GM21619 (cell line): ENCODE data around the gene TGFBR2.

Experiments used
- ATAC-seq: cut with Tn5 transposase; IDR thresholded peaks from one replicate; pipeline ENCODE4 v1.9.1; 2021; ENCODE audit not compliant: unreplicated experiment

TGFBR2 gene

GRCh38 chr3:30634761-30635735 is 28.6 kb downstream of the TGFBR2 start:
- ATAC-seq: no peak

- no peak for ATAC-seq
These were observed 31.2 kb downstream of the TGFBR2 start for GRCh38 chr3:30637310-30638219.

- no peak for ATAC-seq
These were observed 32.4 kb downstream of the TGFBR2 start for GRCh38 chr3:30638685-30639412.

- ATAC-seq: peak; percentile 71
These were observed 33.5 kb downstream of the TGFBR2 start for GRCh38 chr3:30639937-30640336.

GRCh38 chr3:30640851-30641250 is 34.5 kb downstream of the TGFBR2 start:
- no peak for ATAC-seq

GRCh38 chr3:30641416-30642251 is 35.2 kb downstream of the TGFBR2 start:
- no peak for ATAC-seq

GRCh38 chr3:30642849-30643361 is 36.5 kb downstream of the TGFBR2 start:
- peak; percentile 16 for ATAC-seq

GRCh38 chr3:30643763-30644462 is 37.5 kb downstream of the TGFBR2 start:
- ATAC-seq: no peak

- ATAC-seq: peak; percentile 74
These were observed 38.2 kb downstream of the TGFBR2 start for GRCh38 chr3:30644615-30645014.

GRCh38 chr3:30645077-30645476 is 38.7 kb downstream of the TGFBR2 start:
- ATAC-seq: no peak

GRCh38 chr3:30646181-30646876 is 39.9 kb downstream of the TGFBR2 start:
- no peak for ATAC-seq

- ATAC-seq: no peak
These were observed 40.8 kb downstream of the TGFBR2 start for GRCh38 chr3:30646961-30647752.

- ATAC-seq: no peak
These were observed 42.4 kb downstream of the TGFBR2 start for GRCh38 chr3:30648670-30649357.

- ATAC-seq: peak; percentile 45
These were observed 43.3 kb downstream of the TGFBR2 start for GRCh38 chr3:30649572-30650318.

GRCh38 chr3:30650348-30650995 is 44.1 kb downstream of the TGFBR2 start:
- ATAC-seq: no peak

- no peak for ATAC-seq
These were observed 47.9 kb downstream of the TGFBR2 start for GRCh38 chr3:30654269-30654668.
